ENCODE measurements around the gene TULP1.

TULP1 gene

GRCh38 chr6:35496036-35496840 is 16.5 kb downstream of the TULP1 start:
- DNase-seq, result no peak

- no peak for DNase-seq
These were observed 17.2 kb downstream of the TULP1 start for GRCh38 chr6:35495258-35496035.

GRCh38 chr6:35494161-35494563 is 18.5 kb downstream of the TULP1 start:
- no peak for DNase-seq

- DNase-seq, result no peak
These were observed 19.3 kb downstream of the TULP1 start for GRCh38 chr6:35493307-35493983.

- no peak for DNase-seq
These were observed 19.8 kb downstream of the TULP1 start for GRCh38 chr6:35492974-35493284.

GRCh38 chr6:35492258-35492973 is 20.3 kb downstream of the TULP1 start:
- DNase-seq, result no peak

GRCh38 chr6:35491558-35492257 is 21.0 kb downstream of the TULP1 start:
- DNase-seq, result no peak

GRCh38 chr6:35490821-35491557 is 21.7 kb downstream of the TULP1 start:
- no peak for DNase-seq

- peak; percentile 96 for DNase-seq
These were observed 22.5 kb downstream of the TULP1 start for GRCh38 chr6:35489995-35490791.

- no peak for DNase-seq
These were observed 23.6 kb downstream of the TULP1 start for GRCh38 chr6:35489066-35489465.

GRCh38 chr6:35488517-35488862 is 24.2 kb downstream of the TULP1 start:
- no peak for DNase-seq

- peak; percentile 49 for DNase-seq
These were observed 24.8 kb downstream of the TULP1 start for GRCh38 chr6:35487658-35488516.

GRCh38 chr6:35486005-35486925 is 26.4 kb downstream of the TULP1 start:
- DNase-seq, result no peak

GRCh38 chr6:35485402-35485877 is 27.3 kb downstream of the TULP1 start:
- peak; percentile 75 for DNase-seq

- no peak for DNase-seq
These were observed 27.7 kb downstream of the TULP1 start for GRCh38 chr6:35484921-35485392.

- no peak for DNase-seq
These were observed 28.6 kb downstream of the TULP1 start for GRCh38 chr6:35483893-35484645.

GRCh38 chr6:35483490-35483889 is 29.2 kb downstream of the TULP1 start:
- DNase-seq, result no peak

- no peak for DNase-seq
These were observed 29.6 kb downstream of the TULP1 start for GRCh38 chr6:35483062-35483461.
